PC-9 (cell line): ENCODE results near the gene GGACT. TPM values are rescaled to one million over a fixed set of nuclear protein-coding genes. Genes with fewer than 3 reads are reported as not detected.

ENCODE experiments used
- BruUV-seq: library from RNA; stranded (reverse); fragments of 400-500 nt; replicated peaks from 2 replicates; lab custom pipeline; 2021; lab: Mats Ljungman, UMichigan
- CTCF ChIA-PET: fragments of 300-600 bp; sonication (Branson Sonifier 250); formaldehyde crosslinking; loops from one replicate; lab custom pipeline; 2022; ENCODE audit warnings: antibody characterized with exemption; lab: Charles Lee
- POLR2A ChIA-PET: fragments of 300-600 bp; sonication (Branson Sonifier 250); formaldehyde crosslinking; loops from one replicate; lab custom pipeline; 2022; ENCODE audit warnings: antibody characterized with exemption; ENCODE audit not compliant: unreplicated experiment; lab: Charles Lee
- DNase-seq, 2 experiments: peaks; one replicate each; pipeline versions ENCODE4 v3.0.0 to v3.0.0-alpha.2; 2015 to 2022; ENCODE audit warnings: mixed read lengths in 1 of 2
- H2AFZ ChIP-seq: fragments of 200-600 bp; sonication (generic); 2 replicates; pipeline ENCODE4 v1.8.1; 2017; ENCODE audit warnings: antibody characterized with exemption
- H3F3A ChIP-seq: fragments of 200-600 bp; sonication (generic); 2 replicates; pipeline ENCODE4 v1.8.1; 2017; ENCODE audit warnings: antibody characterized with exemption, mild to moderate bottlenecking, low read depth; ENCODE audit not compliant: insufficient read depth
- H3K27ac ChIP-seq: fragments of 200-600 bp; sonication (generic); 2 replicates; pipeline ENCODE4 v1.6.1; 2016; ENCODE audit warnings: mixed run types
- H3K27me3 ChIP-seq: fragments of 200-600 bp; sonication (generic); 2 replicates; pipeline ENCODE4 v1.6.1; 2016; ENCODE audit warnings: low read depth, mixed run types; ENCODE audit not compliant: insufficient read depth
- H3K36me3 ChIP-seq: fragments of 200-600 bp; sonication (generic); 2 replicates; pipeline ENCODE4 v1.6.1; 2016; ENCODE audit warnings: low read depth, mixed run types
- H3K4me1 ChIP-seq: fragments of 200-600 bp; sonication (generic); replicated peaks from 2 replicates; pipeline ENCODE4 v1.6.1; 2016; ENCODE audit warnings: mixed run types; ENCODE audit not compliant: insufficient read depth
- H3K4me2 ChIP-seq: fragments of 200-600 bp; sonication (generic); 2 replicates; pipeline ENCODE4 v1.6.1; 2017; ENCODE audit warnings: mixed run types
- H3K4me3 ChIP-seq: fragments of 200-600 bp; sonication (generic); 2 replicates; pipeline ENCODE4 v1.6.1; 2016; ENCODE audit warnings: mixed run types
- H3K79me2 ChIP-seq: fragments of 200-600 bp; sonication (generic); 2 replicates; pipeline ENCODE4 v1.6.1; 2017; ENCODE audit warnings: low read depth, mixed run types
- H3K9me2 ChIP-seq: fragments of 200-600 bp; sonication (generic); 2 replicates; pipeline ENCODE4 v1.8.1; 2017; ENCODE audit warnings: mild to moderate bottlenecking; ENCODE audit not compliant: insufficient read depth
- H3K9me3 ChIP-seq: fragments of 200-600 bp; sonication (generic); 2 replicates; pipeline ENCODE4 v1.8.1; 2016; ENCODE audit warnings: low read depth; ENCODE audit not compliant: insufficient read depth
- H4K20me1 ChIP-seq: fragments of 200-600 bp; sonication (generic); 2 replicates; pipeline ENCODE4 v1.8.1; 2017; ENCODE audit not compliant: insufficient read depth
- CTCF ChIP-seq: fragments of 200-600 bp; sonication (generic); conservative IDR thresholded peaks from 2 replicates; pipeline ENCODE4 v1.6.1; 2017; ENCODE audit warnings: mixed run types, antibody characterized with exemption, mild to moderate bottlenecking, moderate library complexity
- EZH2 ChIP-seq: fragments of 200-600 bp; sonication (generic); IDR thresholded peaks from 2 replicates; pipeline ENCODE4 v1.8.0; 2017; ENCODE audit warnings: antibody characterized with exemption, low read depth
- intact Hi-C: fragments of 100-400 bp; cut with micrococcal nuclease; formaldehyde crosslinking; loops from one replicate; pipeline ENCODE4 v1.10.0; 2022; ENCODE audit not compliant: unreplicated experiment
- total RNA-seq: library from RNA; stranded (reverse); gene quantifications from 2 replicates; pipeline ENCODE4 v1.2.3, GENCODE V29; 2021

The GGACT gene
- total RNA-seq, 1 experiment from 2014 or later, result 4.9 TPM

DNA sequence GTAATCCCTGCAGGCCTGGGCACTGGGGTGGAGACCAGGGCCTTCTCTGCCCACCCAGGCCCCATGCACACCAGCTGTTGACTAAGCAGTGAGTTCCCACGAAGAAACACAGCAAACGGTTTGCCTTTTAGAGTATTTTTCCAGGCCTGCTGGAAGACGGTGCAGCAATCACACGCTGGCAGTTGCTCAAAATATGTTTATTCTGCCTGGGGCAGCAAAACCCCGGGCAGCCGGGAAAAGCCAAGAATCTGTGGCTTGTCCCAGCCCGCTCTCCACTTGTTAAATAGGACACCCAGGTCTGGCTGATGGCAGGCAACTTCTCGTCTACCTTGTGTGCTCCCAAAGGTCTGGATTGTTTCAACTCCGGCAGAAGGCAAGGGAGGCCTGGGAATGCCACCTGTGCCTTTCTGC lies 40.8 kb downstream of the GGACT start:
- H3K36me3 ChIP-seq, result no peaks in the 10 kb centered on the region
- H2AFZ ChIP-seq, result no peak overlapping the region
- no peaks in the 10 kb centered on the region for H3K79me2 ChIP-seq
- TF ChIP-seq EZH2 (no peak), CTCF (no peak)
- ChIA-PET CTCF (no interaction called here), POLR2A (no interaction called here)
- no peaks in the 10 kb centered on the region for H4K20me1 ChIP-seq
- no peaks in the 10 kb centered on the region for H3K9me2 ChIP-seq
- H3K4me2 ChIP-seq, result no peak overlapping the region
- no peaks in the 10 kb centered on the region for H3K9me3 ChIP-seq
- no peak overlapping the region for H3K4me3 ChIP-seq
- H3K27me3 ChIP-seq, result no peaks in the 10 kb centered on the region
- BruUV-seq, result no TSS peak
- no peak for DNase-seq
- no peaks in the 10 kb centered on the region for H3K4me1 ChIP-seq
- H3F3A ChIP-seq, result no peaks in the 10 kb centered on the region
- intact Hi-C loops, result no loop called here
- no peak overlapping the region for H3K27ac ChIP-seq

DNA sequence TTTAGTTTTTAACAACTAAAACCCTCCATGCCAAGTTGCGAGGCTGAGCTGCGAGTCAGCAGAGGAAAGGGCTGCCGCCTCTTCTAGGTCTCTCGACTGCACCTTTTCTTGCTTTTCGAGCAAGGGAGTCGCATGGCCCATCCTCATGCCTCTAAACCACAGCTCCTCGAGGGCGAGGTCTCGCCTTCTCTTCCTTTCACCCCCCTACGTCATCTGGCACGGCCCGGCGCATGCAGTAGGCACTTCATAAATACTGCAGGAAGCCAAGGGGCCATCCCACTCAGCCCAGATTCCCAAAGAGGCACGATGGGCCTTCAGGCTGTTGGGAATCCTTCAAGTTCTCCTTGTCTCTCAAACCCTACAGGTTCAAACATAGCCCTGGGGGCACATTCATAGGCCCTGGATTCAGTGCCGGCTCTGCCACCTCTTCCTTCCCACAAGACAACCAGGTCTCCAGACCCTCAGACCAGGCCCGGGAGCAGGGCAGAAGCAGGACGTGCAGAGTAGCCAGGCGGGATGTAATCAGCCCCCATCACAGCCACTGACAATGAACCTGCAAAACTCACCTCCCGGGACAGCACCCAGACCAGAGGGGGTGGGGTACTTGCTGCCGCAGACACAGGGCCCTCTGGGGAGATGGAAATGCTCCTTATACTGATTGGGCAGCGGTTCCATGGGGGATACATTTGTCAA lies 41.7 kb downstream of the GGACT start:
- Histone ChIP-seq H3K4me1 (no peaks in the 10 kb centered on the region), H4K20me1 (no peaks in the 10 kb centered on the region), H3K9me3 (no peaks in the 10 kb centered on the region), H3F3A (no peaks in the 10 kb centered on the region), H3K9me2 (no peaks in the 10 kb centered on the region), H3K27ac (no peak overlapping the region), H2AFZ (no peak overlapping the region), H3K27me3 (no peaks in the 10 kb centered on the region), H3K4me2 (no peak overlapping the region), H3K79me2 (no peaks in the 10 kb centered on the region), H3K4me3 (no peak overlapping the region), H3K36me3 (no peaks in the 10 kb centered on the region)
- ChIA-PET POLR2A (interaction anchor here (0.6 kb wide), 1 partner anchor 104 kb away, joined by 4 read pairs; no protein-coding TSS in a partner anchor), CTCF (no interaction called here)
- DNase-seq, result no peak
- BruUV-seq, result no TSS peak
- TF ChIP-seq EZH2 (no peak), CTCF (no peak)
- intact Hi-C loops, result no loop called here

DNA sequence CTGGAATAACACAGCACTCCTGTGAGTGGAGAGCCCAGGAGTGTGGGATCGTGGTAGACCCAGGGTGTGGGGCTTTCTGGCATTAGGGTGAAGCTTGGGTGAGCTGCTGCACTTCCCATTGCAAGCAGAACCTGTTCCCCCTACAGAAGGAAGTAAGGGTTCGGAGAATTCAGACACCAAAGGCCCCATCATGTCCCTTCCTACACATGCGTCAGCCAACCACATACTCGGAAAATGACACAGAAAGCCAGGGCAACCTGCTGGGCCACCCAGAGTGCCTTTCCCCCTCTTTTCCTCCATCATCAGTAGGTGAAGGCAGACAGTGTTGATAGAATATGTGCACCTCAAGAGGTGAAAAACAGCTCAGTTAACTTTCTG lies 42.9 kb downstream of the GGACT start:
- TF ChIP-seq CTCF (no peak), EZH2 (no peak)
- ChIA-PET POLR2A (no interaction called here), CTCF (no interaction called here)
- Histone ChIP-seq H3K9me2 (no peaks in the 10 kb centered on the region), H3K9me3 (no peaks in the 10 kb centered on the region), H3F3A (no peaks in the 10 kb centered on the region), H3K4me1 (no peaks in the 10 kb centered on the region), H4K20me1 (no peaks in the 10 kb centered on the region), H3K27me3 (no peaks in the 10 kb centered on the region), H3K36me3 (no peaks in the 10 kb centered on the region), H3K79me2 (no peaks in the 10 kb centered on the region), H3K27ac (no peak overlapping the region), H3K4me2 (no peak overlapping the region), H3K4me3 (no peak overlapping the region), H2AFZ (no peak overlapping the region)
- BruUV-seq, result no TSS peak
- no peak for DNase-seq
- intact Hi-C loops, result no loop called here
